ENCODE measurements around the gene GNAL. TPM values are rescaled to one million over a fixed set of nuclear protein-coding genes. Genes with fewer than 3 reads are reported as not detected.

Gene GNAL
- total RNA-seq, 1 experiment from 2014 or later = 24.5 TPM

DNA sequence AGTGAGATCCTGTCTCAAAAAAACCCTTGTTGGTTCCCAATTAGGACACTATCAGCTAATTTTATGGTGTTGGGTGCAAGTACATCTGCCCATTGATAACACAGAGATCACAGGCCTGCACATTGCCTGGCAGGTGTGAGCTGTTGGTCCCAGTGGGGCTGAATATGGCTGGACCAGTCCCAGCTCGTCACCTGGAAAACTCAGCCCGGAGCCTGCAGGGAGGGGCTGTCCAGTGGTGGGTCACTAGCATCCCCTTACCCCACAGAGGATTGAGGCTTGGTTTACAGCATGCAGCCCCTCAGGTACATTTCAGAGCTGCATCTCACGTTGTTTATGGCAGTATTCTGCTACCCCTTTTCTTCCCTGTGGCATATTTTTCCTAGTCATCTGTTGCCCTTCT, 121.3 kb downstream of the GNAL start:
- Histone ChIP-seq H3K27me3 (ENCODE audit: control insufficient read depth, insufficient read depth, low read length) (no peaks in the 10 kb centered on the region), H3K4me3 (ENCODE audit: insufficient read depth, low read depth, low read length) (no peak overlapping the region), H3K36me3 (replicated peaks; ENCODE audit: control insufficient read depth, insufficient read depth, low read length) (no peaks in the 10 kb centered on the region)
- DNase-seq = no peak

DNA sequence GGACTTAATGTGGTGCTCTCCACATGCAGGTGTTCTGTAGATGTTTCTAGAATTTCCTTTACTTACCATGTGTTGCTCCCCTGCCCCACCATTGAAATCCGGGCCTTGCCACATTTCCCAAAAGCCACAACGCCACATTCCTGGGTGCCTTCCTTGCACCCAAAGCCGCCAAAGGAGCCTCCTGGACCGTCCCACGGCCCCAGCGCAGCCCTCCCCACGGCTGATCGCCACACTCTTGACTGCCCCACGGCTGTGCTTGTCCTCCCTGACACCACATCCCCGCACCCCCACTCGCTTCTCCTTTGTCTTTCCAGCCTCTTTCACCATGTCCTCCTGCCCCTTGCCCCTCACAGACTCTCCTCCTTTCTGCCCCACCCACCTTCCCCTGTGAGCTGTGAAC, 121.9 kb downstream of the GNAL start:
- no peak for DNase-seq
- no peaks in the 10 kb centered on the region for H3K27me3 ChIP-seq (ENCODE audit: control insufficient read depth, insufficient read depth, low read length)
- H3K36me3 ChIP-seq (replicated peaks; ENCODE audit: control insufficient read depth, insufficient read depth, low read length) = no peaks in the 10 kb centered on the region
- H3K4me3 ChIP-seq (ENCODE audit: insufficient read depth, low read depth, low read length) = no peak overlapping the region

DNA sequence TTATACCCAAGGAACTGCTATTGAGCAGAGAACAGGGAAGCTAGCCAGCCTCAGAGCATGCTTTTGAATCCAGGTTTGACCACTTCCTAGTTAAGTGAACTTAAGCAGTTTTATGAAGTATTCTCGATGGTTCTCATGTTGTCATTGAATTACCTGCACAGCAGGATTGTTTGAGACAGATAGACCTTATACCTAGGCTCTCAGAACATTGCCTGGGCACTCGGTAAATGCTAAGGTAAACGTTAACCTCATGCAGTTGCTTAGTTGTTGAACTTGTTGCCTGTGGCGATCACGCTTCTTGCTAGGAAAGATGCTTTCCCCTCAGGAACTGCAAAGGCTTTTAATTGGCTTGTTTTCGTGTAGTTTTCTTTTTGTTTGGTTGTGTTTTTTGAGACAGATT, 128.2 kb downstream of the GNAL start:
- H3K27me3 ChIP-seq (ENCODE audit: control insufficient read depth, insufficient read depth, low read length) = no peaks in the 10 kb centered on the region
- no peak for DNase-seq
- H3K36me3 ChIP-seq (replicated peaks; ENCODE audit: control insufficient read depth, insufficient read depth, low read length) = no peaks in the 10 kb centered on the region
- no peak overlapping the region for H3K4me3 ChIP-seq (ENCODE audit: insufficient read depth, low read depth, low read length)

DNA sequence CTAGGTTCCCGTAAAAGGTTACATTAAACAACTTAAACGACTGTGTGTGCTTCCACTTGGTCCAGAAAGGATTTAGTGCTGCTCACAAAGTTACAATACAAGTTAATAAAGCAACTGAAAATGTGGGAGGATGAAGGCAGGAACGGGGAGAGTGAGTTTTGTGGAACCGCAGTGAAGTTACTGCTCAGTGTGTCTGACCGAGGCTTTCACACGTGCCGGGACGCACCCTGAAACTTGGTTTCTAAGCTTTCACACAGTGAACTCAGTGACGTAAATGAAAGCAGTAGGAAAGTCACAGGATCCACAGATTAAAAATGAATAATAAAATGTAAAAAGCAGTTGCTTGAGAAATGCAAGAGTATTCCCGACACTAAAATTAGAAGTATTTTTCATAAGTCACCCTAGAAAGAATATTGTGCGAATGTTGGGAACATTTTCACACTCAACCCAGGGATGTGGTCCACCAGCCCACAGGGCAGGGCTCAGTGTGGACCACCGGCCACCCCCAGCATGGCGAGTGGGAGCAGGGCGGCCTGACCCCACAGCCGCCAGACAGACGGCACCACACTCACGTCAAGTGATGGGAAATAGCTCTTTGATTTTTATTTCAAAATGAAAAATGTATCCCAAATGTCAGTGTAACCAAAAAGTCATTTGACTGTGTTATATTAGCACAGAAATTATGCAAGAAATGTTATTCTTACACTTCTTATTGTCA, 129.6 kb downstream of the GNAL start:
- H3K36me3 ChIP-seq (replicated peaks; ENCODE audit: control insufficient read depth, insufficient read depth, low read length) = no peaks in the 10 kb centered on the region
- DNase-seq = no peak
- H3K27me3 ChIP-seq (ENCODE audit: control insufficient read depth, insufficient read depth, low read length) = no peaks in the 10 kb centered on the region
- no peak overlapping the region for H3K4me3 ChIP-seq (ENCODE audit: insufficient read depth, low read depth, low read length)

DNA sequence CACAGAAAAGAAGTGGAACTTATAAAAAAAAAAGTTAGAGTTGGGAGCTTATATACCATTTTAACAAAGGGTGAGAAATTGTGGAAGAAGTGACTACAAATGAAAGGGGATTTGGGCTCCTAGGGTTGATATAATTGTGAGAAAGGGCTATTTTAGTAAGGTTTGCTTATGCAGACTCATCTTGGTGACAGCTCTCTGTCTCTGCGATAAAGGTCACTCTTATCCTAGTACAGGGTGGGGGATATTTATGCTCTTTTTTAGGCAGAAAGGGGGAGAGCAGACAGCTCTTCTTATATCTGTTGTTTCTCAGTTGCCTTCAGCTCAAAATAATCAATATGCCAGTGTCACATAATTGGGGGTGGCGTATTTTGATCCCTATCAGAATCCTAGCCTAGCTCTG, 130.9 kb downstream of the GNAL start:
- no peak for DNase-seq
- H3K4me3 ChIP-seq (ENCODE audit: insufficient read depth, low read depth, low read length) = no peak overlapping the region
- H3K27me3 ChIP-seq (ENCODE audit: control insufficient read depth, insufficient read depth, low read length) = no peaks in the 10 kb centered on the region
- no peaks in the 10 kb centered on the region for H3K36me3 ChIP-seq (replicated peaks; ENCODE audit: control insufficient read depth, insufficient read depth, low read length)

DNA sequence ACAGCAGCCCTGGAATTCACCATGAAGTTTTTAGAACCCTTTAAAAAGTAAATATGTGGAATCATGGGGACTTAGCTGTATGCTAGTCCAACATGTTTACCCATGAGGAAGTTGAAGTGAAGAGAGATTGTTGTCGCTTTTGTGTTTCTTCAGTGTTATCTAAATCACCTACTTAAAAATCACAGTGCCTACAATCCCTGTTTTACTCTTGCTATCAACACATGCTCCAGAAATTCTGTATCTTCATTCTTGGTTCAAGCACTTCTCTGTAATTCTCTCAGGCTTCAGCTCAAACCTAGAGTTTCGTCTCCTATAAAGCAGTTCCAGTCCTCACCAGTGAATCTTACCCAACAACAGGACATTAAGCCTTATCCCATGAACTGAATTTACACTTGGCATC, 131.6 kb downstream of the GNAL start:
- DNase-seq = no peak
- no peaks in the 10 kb centered on the region for H3K36me3 ChIP-seq (replicated peaks; ENCODE audit: control insufficient read depth, insufficient read depth, low read length)
- no peak overlapping the region for H3K4me3 ChIP-seq (ENCODE audit: insufficient read depth, low read depth, low read length)
- H3K27me3 ChIP-seq (ENCODE audit: control insufficient read depth, insufficient read depth, low read length) = no peaks in the 10 kb centered on the region

DNA sequence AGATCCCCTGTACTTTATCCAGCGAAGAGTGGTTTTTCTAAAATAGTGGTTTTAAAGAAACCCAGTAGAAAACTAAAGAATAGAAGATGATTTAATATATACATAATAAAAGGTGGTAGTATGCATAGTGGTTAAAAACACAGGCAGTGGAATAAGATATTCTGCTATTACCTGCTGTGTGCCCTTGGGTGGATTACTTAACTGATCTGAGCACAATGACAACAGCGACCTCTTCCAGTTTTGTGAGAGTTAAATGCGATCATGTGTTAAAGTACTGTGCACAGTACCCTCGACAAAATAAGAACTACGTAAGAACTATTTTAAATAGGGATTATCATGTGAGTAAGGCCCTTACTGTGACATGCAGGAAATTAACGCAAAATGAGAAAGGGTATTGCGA, 132.1 kb downstream of the GNAL start:
- DNase-seq = no peak
- H3K4me3 ChIP-seq (ENCODE audit: insufficient read depth, low read depth, low read length) = no peak overlapping the region
- H3K36me3 ChIP-seq (replicated peaks; ENCODE audit: control insufficient read depth, insufficient read depth, low read length) = no peaks in the 10 kb centered on the region
- no peaks in the 10 kb centered on the region for H3K27me3 ChIP-seq (ENCODE audit: control insufficient read depth, insufficient read depth, low read length)

DNA sequence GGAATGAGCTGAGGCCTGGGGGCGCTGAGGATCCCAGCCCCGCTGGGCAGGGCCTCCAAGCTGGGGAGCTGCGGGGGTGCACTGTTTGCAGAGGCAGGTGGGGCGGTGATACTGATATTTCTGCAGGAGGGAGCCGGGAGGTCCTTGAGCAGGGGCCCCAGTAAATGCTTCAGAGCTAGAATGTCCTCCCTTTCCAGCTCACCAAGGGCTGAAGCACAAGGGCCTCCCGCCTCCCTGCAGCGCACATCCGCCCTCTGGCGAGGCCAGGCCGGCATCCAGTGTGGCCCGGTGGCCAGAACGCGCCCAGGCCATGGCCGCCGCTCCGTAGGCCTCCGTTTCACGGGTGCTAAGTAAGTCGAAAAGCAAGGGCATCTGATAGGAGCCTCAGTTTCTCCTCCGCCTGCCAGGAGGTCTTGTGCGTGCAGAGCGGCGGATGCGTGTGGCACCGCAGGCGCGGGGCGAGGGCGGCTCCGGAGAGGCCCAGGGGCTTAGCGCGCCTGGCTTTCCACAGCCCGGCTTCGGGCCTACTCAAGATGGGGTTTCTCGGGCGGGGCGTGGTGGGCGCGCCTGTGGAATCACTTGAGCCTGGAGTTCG, 132.7 kb downstream of the GNAL start:
- H3K36me3 ChIP-seq (replicated peaks; ENCODE audit: control insufficient read depth, insufficient read depth, low read length) = no peaks in the 10 kb centered on the region
- peak; percentile 63 for DNase-seq

DNA sequence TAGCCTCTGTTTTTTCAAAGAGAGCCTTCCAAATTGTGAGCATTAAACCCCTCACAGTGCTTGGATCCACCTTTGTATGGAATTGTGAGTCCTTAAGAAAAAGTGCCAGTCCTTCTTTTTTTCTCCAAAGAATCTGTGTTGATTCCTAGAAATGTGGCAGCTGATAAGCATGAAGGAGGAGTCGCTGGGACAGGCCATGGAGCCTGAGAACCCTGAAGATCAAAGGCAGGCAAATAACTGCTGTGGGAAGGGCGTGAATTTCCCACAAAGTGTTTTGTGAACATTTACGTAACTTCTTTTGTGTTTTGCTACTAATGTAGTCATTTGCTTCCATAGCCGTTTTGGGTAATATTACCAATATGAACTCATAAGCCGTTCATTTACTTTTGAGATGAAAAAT, 134.5 kb downstream of the GNAL start:
- H3K27me3 ChIP-seq (ENCODE audit: control insufficient read depth, insufficient read depth, low read length) = no peaks in the 10 kb centered on the region
- no peak overlapping the region for H3K4me3 ChIP-seq (ENCODE audit: insufficient read depth, low read depth, low read length)
- H3K36me3 ChIP-seq (replicated peaks; ENCODE audit: control insufficient read depth, insufficient read depth, low read length) = no peaks in the 10 kb centered on the region
- DNase-seq = peak; percentile 50

More for the DNA sequence above, 132.7 kb downstream of the GNAL start:
- Histone ChIP-seq H3K4me3 (ENCODE audit: insufficient read depth, low read depth, low read length) (no peak overlapping the region), H3K27me3 (ENCODE audit: control insufficient read depth, insufficient read depth, low read length) (no peaks in the 10 kb centered on the region)

DNA sequence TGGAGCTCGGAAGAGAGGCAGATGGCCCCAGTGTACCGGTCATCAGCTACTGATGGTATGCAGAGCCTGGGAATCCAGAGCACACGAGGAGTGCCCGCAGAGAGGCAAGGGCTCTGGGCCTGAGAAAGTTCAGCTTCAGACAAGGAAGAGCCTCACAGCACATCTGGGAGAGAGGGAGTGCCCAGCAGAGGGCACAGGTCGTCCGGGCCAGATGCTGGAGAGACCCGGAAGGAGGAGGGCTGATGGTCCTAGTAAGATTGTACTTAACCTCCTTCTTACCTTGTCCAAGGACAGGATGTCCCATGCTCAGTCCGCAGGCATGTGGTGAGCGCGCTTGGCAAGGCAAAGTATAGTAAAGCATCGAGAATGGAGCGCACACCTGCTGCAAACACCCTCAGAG, 137.8 kb downstream of the GNAL start:
- no peak overlapping the region for H3K4me3 ChIP-seq (ENCODE audit: insufficient read depth, low read depth, low read length)
- peak; percentile 70 for DNase-seq
- H3K27me3 ChIP-seq (ENCODE audit: control insufficient read depth, insufficient read depth, low read length) = no peaks in the 10 kb centered on the region
- no peaks in the 10 kb centered on the region for H3K36me3 ChIP-seq (replicated peaks; ENCODE audit: control insufficient read depth, insufficient read depth, low read length)

DNA sequence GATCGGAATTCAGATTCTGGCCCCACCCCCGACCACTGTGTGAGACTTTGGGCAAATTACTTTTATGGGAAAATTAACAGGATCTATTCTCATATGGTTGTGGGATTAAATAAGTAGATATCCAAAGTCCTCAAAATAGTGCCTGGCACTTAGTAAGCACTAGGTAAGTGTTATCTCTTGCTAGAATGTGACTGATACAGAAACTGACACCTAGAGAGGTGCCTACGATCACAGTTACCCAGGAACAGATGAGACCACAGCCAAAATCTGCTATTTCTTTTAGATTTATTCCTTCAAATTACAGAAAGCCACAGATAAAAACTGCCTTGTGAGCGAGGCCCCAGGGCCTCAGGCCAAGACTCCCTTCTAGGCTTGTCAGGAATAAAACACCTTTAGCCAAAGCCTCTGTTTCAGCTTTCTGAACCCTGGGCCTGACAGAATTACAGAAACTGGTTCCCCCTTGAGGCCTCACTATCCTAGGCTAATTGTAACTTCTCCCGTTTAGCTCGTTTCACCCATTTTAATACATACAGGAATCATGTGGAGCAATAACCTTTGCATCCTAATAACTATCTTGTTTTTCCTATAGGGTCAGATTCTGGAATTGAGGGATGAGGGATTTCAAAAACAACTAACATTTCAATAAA, 139.8 kb downstream of the GNAL start:
- H3K36me3 ChIP-seq (replicated peaks; ENCODE audit: control insufficient read depth, insufficient read depth, low read length) = no peaks in the 10 kb centered on the region
- H3K4me3 ChIP-seq (ENCODE audit: insufficient read depth, low read depth, low read length) = no peak overlapping the region
- DNase-seq = no peak

DNA sequence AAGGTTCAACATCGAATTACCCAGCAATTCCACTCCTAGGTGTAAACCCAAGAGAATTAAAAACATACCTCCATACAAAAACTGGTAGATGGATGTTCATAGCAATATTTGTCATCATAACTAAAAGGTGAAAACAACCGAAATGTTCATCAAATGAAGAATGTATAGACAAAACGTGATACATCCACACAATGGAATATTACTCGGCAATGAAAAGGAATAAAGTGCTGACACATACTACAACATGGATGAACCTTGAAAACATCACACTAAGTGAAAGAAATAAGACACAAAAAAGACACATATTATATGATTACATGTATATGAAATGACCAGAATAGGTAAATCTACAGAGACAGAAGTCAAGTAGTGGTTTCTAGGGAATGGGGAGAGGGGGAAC, 141.5 kb downstream of the GNAL start:
- H3K4me3 ChIP-seq (ENCODE audit: insufficient read depth, low read depth, low read length) = no peak overlapping the region
- H3K27me3 ChIP-seq (ENCODE audit: control insufficient read depth, insufficient read depth, low read length) = no peaks in the 10 kb centered on the region
- no peak for DNase-seq
- H3K36me3 ChIP-seq (replicated peaks; ENCODE audit: control insufficient read depth, insufficient read depth, low read length) = no peaks in the 10 kb centered on the region

More for the DNA sequence above, 139.8 kb downstream of the GNAL start:
- no peaks in the 10 kb centered on the region for H3K27me3 ChIP-seq (ENCODE audit: control insufficient read depth, insufficient read depth, low read length)

DNA sequence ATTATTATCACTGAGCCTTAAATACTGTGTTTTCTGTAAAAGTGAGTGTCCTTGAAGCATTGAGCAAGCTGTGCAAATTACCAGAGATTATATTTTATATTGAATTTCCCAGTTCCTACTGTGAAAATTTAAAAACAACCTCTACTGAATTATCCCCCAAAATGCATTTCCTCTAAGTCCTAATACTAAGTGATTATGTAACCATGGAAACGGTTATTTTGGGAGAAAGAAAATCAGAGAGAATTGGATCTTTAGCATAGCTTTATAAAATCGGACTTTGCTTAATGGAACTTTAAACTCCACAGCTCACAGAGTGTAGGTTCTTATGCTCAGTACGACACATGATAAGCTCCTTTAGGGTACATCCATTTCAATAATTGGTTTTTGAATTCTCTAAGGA, 142.9 kb downstream of the GNAL start:
- Histone ChIP-seq H3K27me3 (ENCODE audit: control insufficient read depth, insufficient read depth, low read length) (no peaks in the 10 kb centered on the region), H3K36me3 (replicated peaks; ENCODE audit: control insufficient read depth, insufficient read depth, low read length) (no peaks in the 10 kb centered on the region), H3K4me3 (ENCODE audit: insufficient read depth, low read depth, low read length) (no peak overlapping the region)
- no peak for DNase-seq

DNA sequence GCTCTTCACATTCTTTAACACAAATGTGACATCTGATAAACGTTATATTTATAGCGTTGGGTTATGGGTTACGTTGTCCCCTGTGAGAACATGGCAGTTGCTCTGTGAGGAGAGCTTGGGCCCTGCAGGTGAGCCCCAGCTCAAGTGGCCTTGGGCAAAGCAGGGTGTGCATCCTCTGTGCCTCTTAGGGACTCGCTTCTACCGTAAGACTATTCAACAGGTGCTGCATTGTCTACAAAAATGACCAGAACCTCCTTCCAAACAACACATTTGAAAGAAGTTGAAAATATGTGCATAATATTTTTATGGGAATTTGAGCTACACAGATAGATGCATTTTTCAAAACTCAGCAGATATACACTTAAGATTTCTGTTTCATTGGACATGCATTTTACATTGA, 145.7 kb downstream of the GNAL start:
- H3K27me3 ChIP-seq (ENCODE audit: control insufficient read depth, insufficient read depth, low read length) = no peaks in the 10 kb centered on the region
- no peak overlapping the region for H3K4me3 ChIP-seq (ENCODE audit: insufficient read depth, low read depth, low read length)
- DNase-seq = no peak
- H3K36me3 ChIP-seq (replicated peaks; ENCODE audit: control insufficient read depth, insufficient read depth, low read length) = no peaks in the 10 kb centered on the region

DNA sequence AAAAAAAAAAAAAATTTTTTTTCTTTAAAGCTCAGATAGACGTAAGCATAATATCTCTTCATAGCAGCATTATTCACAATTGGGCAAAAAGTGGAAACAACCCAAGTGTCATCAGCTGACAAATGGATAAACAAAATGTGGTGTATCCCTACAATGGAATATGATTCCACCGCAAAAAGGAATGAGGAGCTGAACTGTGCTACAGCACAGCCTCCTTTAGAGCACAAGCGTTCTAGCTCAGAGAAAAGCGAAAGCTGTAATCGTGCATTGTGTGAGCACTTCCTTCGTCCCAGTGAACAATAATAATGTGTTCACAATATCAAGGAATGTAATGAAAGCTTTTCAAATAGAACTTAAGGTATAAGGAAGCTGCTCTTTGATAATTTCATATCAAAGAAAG, 150.5 kb downstream of the GNAL start:
- Histone ChIP-seq H3K36me3 (replicated peaks; ENCODE audit: control insufficient read depth, insufficient read depth, low read length) (no peaks in the 10 kb centered on the region), H3K4me3 (ENCODE audit: insufficient read depth, low read depth, low read length) (no peak overlapping the region), H3K27me3 (ENCODE audit: control insufficient read depth, insufficient read depth, low read length) (no peaks in the 10 kb centered on the region)
- DNase-seq = no peak

Measured in H7 (cell line).